B cell (primary cell): ENCODE measurements around the gene COX7A1. TPM values are rescaled to one million over a fixed set of nuclear protein-coding genes. Genes with fewer than 3 reads are reported as not detected.
"Not testable (repeated sequence)": the region's sequence is repeated elsewhere in the genome, so short reads cannot be mapped to it uniquely, and the experiment has no call there.

Source experiments
- ATAC-seq: fragments of 200-7000 bp; cut with Tn5 transposase; one replicate; pipeline ENCODE4 v1.10.0; 2021; ENCODE audit warnings: low read depth, mild to moderate bottlenecking, moderate number of reproducible peaks, moderate library complexity
- CTCF ChIA-PET: fragments of 350-600 bp; sonication (Branson Sonifier 250); formaldehyde crosslinking; loops from one replicate; lab custom pipeline; 2021; ENCODE audit warnings: antibody characterized with exemption, inconsistent platforms; lab: Charles Lee
- POLR2A ChIA-PET: fragments of 350-600 bp; sonication (Branson Sonifier 250); formaldehyde crosslinking; loops from one replicate; lab custom pipeline; 2021; ENCODE audit warnings: antibody characterized with exemption; lab: Charles Lee
- DNase-seq: peaks from one replicate; pipeline ENCODE4 v3.0.0; 2013
- H2AFZ ChIP-seq: 2 replicates; pipeline ENCODE4 v1.6.1; 2012; ENCODE audit warnings: mild to moderate bottlenecking, low read depth, low read length; ENCODE audit not compliant: insufficient read depth, poor library complexity, severe bottlenecking
- H3K27ac ChIP-seq, 2 donors: 1 replicate in 1 of 2; 2 replicates in 1 of 2; pipeline ENCODE4 v1.5.1; 2012 to 2013; ENCODE audit warnings: low read length in 2 of 2, mild to moderate bottlenecking in 2 of 2, moderate library complexity in 1 of 2
- H3K27me3 ChIP-seq, 4 experiments: fragments of 200-600 bp in 1 of 4; sonication (generic) in 1 of 4; replicated peaks in 1 of 4; 1 replicate in 2 of 4; 2 replicates in 2 of 4; pipeline versions ENCODE4 v1.6.1 to v1.7.0; 2013 to 2016; ENCODE audit warnings: low read length in 3 of 4, mild to moderate bottlenecking in 2 of 4, mixed read lengths in 1 of 4, moderate library complexity in 1 of 4; ENCODE audit not compliant: insufficient read depth in 4 of 4, control insufficient read depth in 3 of 4; ENCODE audit errors: control extremely low read depth in 1 of 4
- H3K36me3 ChIP-seq, 2 experiments: replicated peaks in 1 of 2; 1 replicate in 1 of 2; 2 replicates in 1 of 2; pipeline versions ENCODE4 v1.6.1 to v1.7.1; 2013; ENCODE audit warnings: low read length in 1 of 2; ENCODE audit not compliant: insufficient read depth in 2 of 2, control insufficient read depth in 1 of 2; ENCODE audit errors: control extremely low read depth in 1 of 2, extremely low read depth in 1 of 2
- H3K4me1 ChIP-seq, 2 donors: fragments of 200-600 bp in 1 of 2; sonication (generic) in 1 of 2; 1 replicate in 1 of 2; 2 replicates in 1 of 2; pipeline versions ENCODE4 v1.5.1 to v1.6.1; 2013 to 2017; ENCODE audit warnings: low read length in 2 of 2; ENCODE audit not compliant: control insufficient read depth in 2 of 2, insufficient read depth in 2 of 2
- H3K4me2 ChIP-seq: replicated peaks from 2 replicates; pipeline ENCODE3; 2012; ENCODE audit warnings: mild to moderate bottlenecking, low read depth, low read length; ENCODE audit not compliant: poor library complexity, severe bottlenecking
- H3K4me3 ChIP-seq, 5 experiments: fragments of 200-600 bp in 1 of 5; sonication (generic) in 1 of 5; 1 replicate in 3 of 5; 2 replicates in 2 of 5; pipeline versions ENCODE4 v1.5.1 to v1.7.0; 2011 to 2016; ENCODE audit warnings: low read length in 4 of 5, mild to moderate bottlenecking in 4 of 5, low read depth in 2 of 5, control low read depth in 1 of 5, moderate library complexity in 1 of 5; ENCODE audit not compliant: insufficient read depth in 1 of 5; ENCODE audit errors: control extremely low read depth in 1 of 5, extremely low read depth in 1 of 5
- H3K79me2 ChIP-seq: fragments of 200-600 bp; sonication (generic); one replicate; pipeline ENCODE4 v1.6.0; 2016; ENCODE audit warnings: low read length; ENCODE audit not compliant: control insufficient read depth, insufficient read depth
- H3K9ac ChIP-seq: fragments of 200-600 bp; sonication (generic); 2 replicates; pipeline ENCODE4 v1.6.1; 2017; ENCODE audit warnings: mild to moderate bottlenecking, low read length, moderate library complexity
- H3K9me3 ChIP-seq, 3 donors: one replicate each; pipeline versions ENCODE4 v1.6.1 to v1.7.1; 2013; ENCODE audit warnings: low read length in 2 of 3; ENCODE audit not compliant: control insufficient read depth in 2 of 3, insufficient read depth in 1 of 3; ENCODE audit errors: control extremely low read depth in 1 of 3
- H4K20me1 ChIP-seq: 2 replicates; pipeline ENCODE4 v1.6.0; 2012; ENCODE audit warnings: mild to moderate bottlenecking, low read length; ENCODE audit not compliant: insufficient read depth, control insufficient read depth, poor library complexity, severe bottlenecking
- H3K27ac Mint-ChIP-seq: one replicate; pipeline ENCODE4 v1.8.0; 2021; ENCODE audit warnings: mixed read lengths
- H3K27me3 Mint-ChIP-seq: one replicate; pipeline ENCODE4 v1.8.0; 2021; ENCODE audit warnings: mixed read lengths
- H3K4me1 Mint-ChIP-seq: one replicate; pipeline ENCODE4 v1.8.0; 2021; ENCODE audit warnings: mixed read lengths
- H3K4me3 Mint-ChIP-seq: one replicate; pipeline ENCODE4 v1.8.0; 2021; ENCODE audit warnings: mixed read lengths
- H3K9me3 Mint-ChIP-seq: one replicate; pipeline ENCODE4 v1.8.0; 2022; ENCODE audit warnings: mixed read lengths; ENCODE audit not compliant: insufficient read depth
- CTCF ChIP-seq: fragments of 200-600 bp; IDR thresholded peaks from one replicate; pipeline ENCODE4 v1.8.0; 2022; ENCODE audit warnings: antibody characterized with exemption, mild to moderate bottlenecking
- EZH2 ChIP-seq: IDR thresholded peaks from 2 replicates; pipeline ENCODE4 v1.6.1; 2012; ENCODE audit warnings: borderline replicate concordance, low read depth, mild to moderate bottlenecking, moderate library complexity, low read length; ENCODE audit not compliant: insufficient read depth, poor library complexity, severe bottlenecking
- WGBS: methylation state at CpG from one replicate; pipeline ENCODE4 v1.1.5; 2013; ENCODE audit warnings: missing lambda C conversion rate; ENCODE audit not compliant: insufficient coverage; 5-methylcytosine and 5-hydroxymethylcytosine counted together
- intact Hi-C: fragments of 100-400 bp; cut with micrococcal nuclease; formaldehyde crosslinking; loops from one replicate; pipeline ENCODE4 v1.10.0; 2022
- polyA plus RNA-seq: library from polyadenylated mRNA; depleted of rRNA; stranded (reverse); fragments of >200 nt; gene quantifications from 2 replicates; pipeline ENCODE4 v1.2.3, GENCODE V29; 2012
- total RNA-seq, 2 donors: library from RNA; stranded (reverse); fragments of 120-200 nt in 1 of 2; gene quantifications; 1 replicate in 1 of 2; 2 replicates in 1 of 2; pipeline versions ENCODE4 v1.2.3 to v1.2.4, GENCODE V29; 2013 to 2022

Gene COX7A1
- total and polyA plus RNA-seq, 2 donors (not counting 1 experiment from before 2014, with no cell fraction given): not detected

- peaks cover 4% of the 10 kb centered on the region for H3K4me1 Mint-ChIP-seq
- Histone ChIP-seq H3K4me2 (no peak overlapping the region), H3K79me2 (peaks cover 6% of the 10 kb centered on the region), H3K36me3 (peaks cover 0 to 9% of the 10 kb centered on the region in 2 experiments), H3K4me3 (no peak overlapping the region), H2AFZ (no peak overlapping the region), H3K9me3 (no peaks in the 10 kb centered on the region), H3K27me3 (no peaks in the 10 kb centered on the region), H3K27ac (no peak overlapping the region), H3K4me1 (peaks cover 0 to 6% of the 10 kb centered on the region in 2 donors), H3K9ac (no peak overlapping the region), H4K20me1 (no peaks in the 10 kb centered on the region)
- ChIA-PET POLR2A (no interaction called here), CTCF (no interaction called here)
- ATAC-seq (no peak), DNase-seq (no peak)
- no peak for TF ChIP-seq EZH2
- TF ChIP-seq CTCF: no peak
- H3K27me3 Mint-ChIP-seq: no peaks in the 10 kb centered on the region
- no peak overlapping the region for H3K27ac Mint-ChIP-seq
- H3K4me3 Mint-ChIP-seq: no peak overlapping the region
- no peaks in the 10 kb centered on the region for H3K9me3 Mint-ChIP-seq
- intact Hi-C loops: no loop called here
- 93% methylated on average over 2 of the region's 2 CpGs for WGBS
Observed at GRCh38 chr19:36198119-36198518, 45.9 kb upstream of the COX7A1 start.

- H3K4me1 ChIP-seq: peaks cover 0 to 6% of the 10 kb centered on the region in 2 donors
- TF ChIP-seq EZH2: no peak
- TF ChIP-seq CTCF: no peak
- DNase-seq (no peak), ATAC-seq (no peak)
- peaks cover 4% of the 10 kb centered on the region for H3K4me1 Mint-ChIP-seq
- H3K27ac Mint-ChIP-seq: no peak overlapping the region
- intact Hi-C loops: no loop called here
- no peak overlapping the region for H3K4me3 Mint-ChIP-seq
- H3K27me3 Mint-ChIP-seq: no peaks in the 10 kb centered on the region
- 75% methylated on average over 2 of the region's 2 CpGs for WGBS
- no peaks in the 10 kb centered on the region for H3K9me3 ChIP-seq
- no peaks in the 10 kb centered on the region for H3K27me3 ChIP-seq
- ChIA-PET CTCF (no interaction called here), POLR2A (no interaction called here)
- H3K9ac ChIP-seq: no peak overlapping the region
- H3K9me3 Mint-ChIP-seq: no peaks in the 10 kb centered on the region
- H3K4me3 ChIP-seq: no peak overlapping the region
- no peak overlapping the region for H3K27ac ChIP-seq
- H3K4me2 ChIP-seq: no peak overlapping the region
- no peaks in the 10 kb centered on the region for H3K79me2 ChIP-seq
- no peak overlapping the region for H2AFZ ChIP-seq
- H4K20me1 ChIP-seq: no peaks in the 10 kb centered on the region
- H3K36me3 ChIP-seq: peaks cover 0 to 9% of the 10 kb centered on the region in 2 experiments
Observed at GRCh38 chr19:36196249-36196648, 44.0 kb upstream of the COX7A1 start.

GRCh38 chr19:36186722-36187121 lies 34.5 kb upstream of the COX7A1 start:
- H3K9me3 Mint-ChIP-seq, H3K27me3 ChIP-seq, H3K27me3 Mint-ChIP-seq, H3K36me3 ChIP-seq, H3K4me3 Mint-ChIP-seq, H3K4me1 ChIP-seq, H3K9ac ChIP-seq, H3K4me1 Mint-ChIP-seq, H3K9me3 ChIP-seq, ATAC-seq, H3K4me3 ChIP-seq, H2AFZ ChIP-seq, H3K27ac Mint-ChIP-seq, H3K79me2 ChIP-seq, DNase-seq, CTCF ChIA-PET, intact Hi-C loops, H4K20me1 ChIP-seq, POLR2A ChIA-PET, H3K27ac ChIP-seq, H3K4me2 ChIP-seq: not testable (repeated sequence)
- WGBS: 80% methylated on average over 1 of the region's 5 CpGs
